IMR-90 (cell line): ENCODE results near the gene RIPOR2. TPM values are rescaled to one million over a fixed set of nuclear protein-coding genes. Genes with fewer than 3 reads are reported as not detected.

ENCODE experiments used
- ATAC-seq: fragments of 200-7000 bp; cut with Tn5 transposase; 2 replicates; pipeline ENCODE4 v1.9.1; 2020; ENCODE audit warnings: low read depth, mild to moderate bottlenecking, moderate library complexity
- BruUV-seq: library from RNA; stranded (reverse); fragments of 400-500 nt; replicated peaks from 2 replicates; lab custom pipeline; 2021; lab: Mats Ljungman, UMichigan
- CTCF ChIA-PET: fragments of 300-600 bp; formaldehyde crosslinking; extraction: SDS; loops from one replicate; lab custom pipeline; 2021; ENCODE audit warnings: antibody characterized with exemption; lab: Yijun Ruan, JAX
- POLR2A ChIA-PET: fragments of 300-600 bp; sonication (Branson Sonifier 250); formaldehyde crosslinking; loops from one replicate; lab custom pipeline; 2022; ENCODE audit warnings: antibody characterized with exemption; ENCODE audit not compliant: unreplicated experiment; lab: Charles Lee
- DNase-seq: peaks from one replicate; pipeline ENCODE4 v3.0.0; 2013
- H2AFZ ChIP-seq: replicated peaks from 2 replicates; pipeline ENCODE3; 2013; ENCODE audit warnings: low read length, mild to moderate bottlenecking; ENCODE audit not compliant: poor library complexity
- H2AK5ac ChIP-seq: 2 replicates; pipeline ENCODE4 v1.6.1; 2013; ENCODE audit warnings: low read depth, low read length, inconsistent platforms
- H2AK9ac ChIP-seq: replicated peaks from 2 replicates; pipeline ENCODE3; 2013; ENCODE audit warnings: mild to moderate bottlenecking, low read depth, low read length, moderate library complexity; ENCODE audit not compliant: poor library complexity
- H2BK120ac ChIP-seq: 2 replicates; pipeline ENCODE4 v1.6.1; 2013; ENCODE audit warnings: low read depth, low read length, inconsistent platforms
- H2BK15ac ChIP-seq: 3 replicates; pipeline ENCODE4 v1.6.1; 2013; ENCODE audit warnings: low read depth, low read length, inconsistent platforms
- H2BK20ac ChIP-seq: 2 replicates; pipeline ENCODE4 v1.6.1; 2013; ENCODE audit warnings: low read depth, mild to moderate bottlenecking, inconsistent platforms, low read length, moderate library complexity
- H2BK5ac ChIP-seq: 2 replicates; pipeline ENCODE4 v1.6.1; 2013; ENCODE audit warnings: mild to moderate bottlenecking, low read depth, low read length, inconsistent platforms; ENCODE audit not compliant: poor library complexity, severe bottlenecking
- H3K14ac ChIP-seq: replicated peaks from 2 replicates; pipeline ENCODE4 v1.6.1; 2013; ENCODE audit warnings: low read depth, low read length, inconsistent platforms
- H3K18ac ChIP-seq: 2 replicates; pipeline ENCODE4 v1.6.1; 2013; ENCODE audit warnings: low read depth, low read length, control low read depth
- H3K23ac ChIP-seq: 2 replicates; pipeline ENCODE4 v1.6.1; 2013; ENCODE audit warnings: low read depth, low read length, inconsistent platforms
- H3K27ac ChIP-seq: 2 replicates; pipeline ENCODE4 v1.5.1; 2013; ENCODE audit warnings: mild to moderate bottlenecking, control low read depth, low read length; ENCODE audit not compliant: insufficient read depth
- H3K27me3 ChIP-seq: 2 replicates; pipeline ENCODE4 v1.6.1; 2013; ENCODE audit warnings: low read length; ENCODE audit not compliant: control insufficient read depth, insufficient read depth
- H3K36me3 ChIP-seq: 2 replicates; pipeline ENCODE4 v1.6.1; 2013; ENCODE audit warnings: low read length, mixed read lengths; ENCODE audit not compliant: control insufficient read depth, insufficient read depth
- H3K4ac ChIP-seq: 2 replicates; pipeline ENCODE4 v1.6.1; 2013; ENCODE audit warnings: low read depth, low read length, inconsistent platforms
- H3K4me1 ChIP-seq: 2 replicates; pipeline ENCODE4 v1.6.1; 2013; ENCODE audit warnings: low read length, mixed read lengths; ENCODE audit not compliant: control insufficient read depth, insufficient read depth
- H3K4me2 ChIP-seq: 2 replicates; pipeline ENCODE4 v1.6.1; 2013; ENCODE audit warnings: low read depth, mild to moderate bottlenecking, control low read depth, low read length, moderate library complexity
- H3K4me3 ChIP-seq: 2 replicates; pipeline ENCODE4 v1.5.1; 2013; ENCODE audit warnings: low read depth, mild to moderate bottlenecking, control low read depth, low read length, moderate library complexity; ENCODE audit not compliant: insufficient read depth
- H3K56ac ChIP-seq: 2 replicates; pipeline ENCODE4 v1.6.1; 2013; ENCODE audit warnings: low read length, inconsistent platforms; ENCODE audit not compliant: insufficient read depth; ENCODE audit errors: extremely low read depth
- H3K79me1 ChIP-seq, 2 experiments: 2 replicates each; pipeline ENCODE4 v1.6.1; 2013; ENCODE audit warnings: low read length in 2 of 2, inconsistent platforms in 1 of 2, low read depth in 1 of 2
- H3K9ac ChIP-seq: 2 replicates; pipeline ENCODE4 v1.6.1; 2013; ENCODE audit warnings: low read depth, low read length, control low read depth
- H3K9me1 ChIP-seq: 2 replicates; pipeline ENCODE4 v1.6.1; 2013; ENCODE audit warnings: low read length, inconsistent platforms; ENCODE audit not compliant: insufficient read depth
- H3K9me3 ChIP-seq: 2 replicates; pipeline ENCODE4 v1.6.1; 2013; ENCODE audit warnings: low read length; ENCODE audit not compliant: control insufficient read depth, insufficient read depth
- H4K20me1 ChIP-seq: 2 replicates; pipeline ENCODE4 v1.6.1; 2013; ENCODE audit warnings: low read length, inconsistent platforms; ENCODE audit not compliant: insufficient read depth
- H4K5ac ChIP-seq: 2 replicates; pipeline ENCODE4 v1.6.1; 2013; ENCODE audit warnings: mild to moderate bottlenecking, low read depth, low read length, control low read depth
- H4K8ac ChIP-seq, 2 experiments: 2 replicates each; pipeline ENCODE4 v1.6.1; 2013; ENCODE audit warnings: low read depth in 2 of 2, low read length in 2 of 2, control low read depth in 1 of 2, inconsistent platforms in 1 of 2
- H4K91ac ChIP-seq: 2 replicates; pipeline ENCODE4 v1.6.1; 2013; ENCODE audit warnings: low read depth, low read length, inconsistent platforms; ENCODE audit not compliant: insufficient read depth
- CHD1 ChIP-seq: IDR thresholded peaks from 2 replicates; pipeline ENCODE4 v1.6.1; 2012; ENCODE audit warnings: low read depth, low read length, improper control_type of control experiment
- ELK1 ChIP-seq: fragments of 150-350 bp; IDR thresholded peaks from 2 replicates; pipeline ENCODE4 v1.6.1; 2016; ENCODE audit warnings: low read depth, mild to moderate bottlenecking, low read length, moderate library complexity, borderline replicate concordance
- FOS ChIP-seq: fragments of 150-350 bp; IDR thresholded peaks from 2 replicates; pipeline ENCODE4 v1.6.1; 2016; ENCODE audit warnings: low read depth, low read length
- MAFK ChIP-seq: IDR thresholded peaks from 2 replicates; pipeline ENCODE4 v1.6.1; 2012; ENCODE audit warnings: low read depth, low read length, improper control_type of control experiment
- POLR2A ChIP-seq: IDR thresholded peaks from 2 replicates; pipeline ENCODE4 v1.6.1; 2012; ENCODE audit warnings: mild to moderate bottlenecking, low read depth, low read length
- RAD21 ChIP-seq: IDR thresholded peaks from 2 replicates; pipeline ENCODE4 v1.6.1; 2012; ENCODE audit warnings: low read length, improper control_type of control experiment
- RCOR1 ChIP-seq: IDR thresholded peaks from 2 replicates; pipeline ENCODE4 v1.6.1; 2012; ENCODE audit warnings: mild to moderate bottlenecking, low read length, improper control_type of control experiment; ENCODE audit not compliant: insufficient replicate concordance
- RFX5 ChIP-seq: IDR thresholded peaks from 2 replicates; pipeline ENCODE4 v1.8.0; 2012; ENCODE audit warnings: low read depth, mild to moderate bottlenecking, low read length, moderate library complexity
- SMC3 ChIP-seq: fragments of 150-350 bp; IDR thresholded peaks from 2 replicates; pipeline ENCODE4 v1.6.1; 2016; ENCODE audit warnings: low read depth, mild to moderate bottlenecking, antibody characterized with exemption, low read length, moderate library complexity
- WGBS, 2 experiments: methylation state at CpG; one replicate each; pipeline versions ENCODE4 v1.1.5 to v1.1.7; 2013; ENCODE audit warnings: missing lambda C conversion rate in 2 of 2; ENCODE audit not compliant: insufficient read length in 1 of 2; ENCODE audit errors: extremely low coverage in 2 of 2; 5-methylcytosine and 5-hydroxymethylcytosine counted together
- dilution Hi-C: fragments of 300-500 bp; cut with HindIII; formaldehyde crosslinking; loops from one replicate; pipeline ENCODE4 v1.14.3; 2018; ENCODE audit warnings: low sequenced_read_pairs; ENCODE audit not compliant: unreplicated experiment
- in situ Hi-C: fragments of 300-500 bp; cut with MboI; formaldehyde crosslinking; loops from 3 replicates; pipeline ENCODE4 v1.14.3; 2019; ENCODE audit warnings: low sequenced_read_pairs, inconsistent platforms, mixed read lengths
- intact Hi-C: fragments of 100-400 bp; cut with micrococcal nuclease; formaldehyde crosslinking; loops from 2 replicates; pipeline ENCODE4 v1.10.0; 2022
- polyA plus RNA-seq, 3 experiments: library from polyadenylated mRNA; depleted of rRNA; stranded (reverse); fragments of >200 nt; gene quantifications; 2 replicates each; pipeline ENCODE4 v1.2.3, GENCODE V29; 2012; ENCODE audit warnings: low replicate concordance in 1 of 3
- total RNA-seq: library from RNA; depleted of rRNA; stranded (reverse); fragments of >200 nt; gene quantifications from 2 replicates; pipeline ENCODE4 v1.2.3, GENCODE V29; 2012

RIPOR2 gene
- total and polyA plus RNA-seq, 2 of the 4 experiments (the other 2 are of a cell fraction): 1.1 to 1.2 TPM

GRCh38 chr6:24908650-24909035 is 27.1 kb downstream of the RIPOR2 start:
- H3K9ac ChIP-seq: peak overlapping the region; percentile 2; the same call in 1 of the 2 replicates

More at GRCh38 chr6:24908650-24909035, 27.1 kb downstream of the RIPOR2 start:
- H2AK9ac ChIP-seq: no peak overlapping the region
- H3K23ac ChIP-seq: no peak overlapping the region; the same call in 1 of the 2 replicates
- H4K5ac ChIP-seq: no peak overlapping the region; the same call in 1 of the 2 replicates
- peak overlapping the region in 1 of 2 experiments; percentile 46; a peak in 1 of 4 replicates for H4K8ac ChIP-seq
- 0 out of 3 replicates have a peak overlapping the region, but pooled peaks have one; percentile 48 for H2BK15ac ChIP-seq
- intact Hi-C loops: no loop called here
- peaks cover 22% of the 10 kb centered on the region for H3K4me1 ChIP-seq
- H3K9me3 ChIP-seq: no peaks in the 10 kb centered on the region
- POLR2A ChIA-PET: no interaction called here
- CTCF ChIA-PET: interaction anchor here (0.5 to 3.1 kb wide), 3 partner anchors 11 to 182 kb away, joined by 3 to 20 read pairs (median 16); no protein-coding TSS in a partner anchor
- no peak overlapping the region for H2AK5ac ChIP-seq
- H3K18ac ChIP-seq: 0 out of 2 replicates have a peak overlapping the region, but pooled peaks have one; percentile 33
- peaks cover 7 to 11% of the 10 kb centered on the region in 2 experiments; a peak in 2 of 4 replicates for H3K79me1 ChIP-seq
- H2BK5ac ChIP-seq: no peak overlapping the region
- peaks cover 12% of the 10 kb centered on the region; the same call in 1 of the 2 replicates for H3K9me1 ChIP-seq
- H2BK120ac ChIP-seq: no peak overlapping the region
- DNase-seq: peak; percentile 20
- TF ChIP-seq CHD1: no peak
- TF ChIP-seq RFX5: no peak
- TF ChIP-seq RAD21: no peak
- no peak for TF ChIP-seq POLR2A
- no peak for TF ChIP-seq RCOR1
- TF ChIP-seq FOS: no peak
- TF ChIP-seq MAFK: no peak
- TF ChIP-seq ELK1: no peak
- TF ChIP-seq SMC3: no peak
- peak overlapping the region; percentile 40; the same call in 1 of the 2 replicates for H2BK20ac ChIP-seq
- no TSS peak for BruUV-seq
- H2AFZ ChIP-seq: no peak overlapping the region
- peak overlapping the region; percentile 54; the same call in 1 of the 2 replicates for H4K91ac ChIP-seq
- peaks cover 5% of the 10 kb centered on the region for H3K27me3 ChIP-seq
- dilution Hi-C loops: no loop called here
- H3K4me2 ChIP-seq: peak overlapping the region; percentile 93
- no peak overlapping the region for H3K56ac ChIP-seq
- no peak overlapping the region for H3K4me3 ChIP-seq
- H3K4ac ChIP-seq: no peak overlapping the region
- no CpG with 5 or more reads among the region's 4 CpGs for WGBS, 2 experiments
- H3K36me3 ChIP-seq: no peaks in the 10 kb centered on the region
- in situ Hi-C loops: no loop called here
- H3K27ac ChIP-seq: peak overlapping the region; percentile 38; the same call in 1 of the 2 replicates
- no peaks in the 10 kb centered on the region for H4K20me1 ChIP-seq
- no peak for ATAC-seq
- H3K14ac ChIP-seq: peak overlapping the region; percentile 76; the same call in 1 of the 2 replicates
